GM23338 (cell line): ENCODE data around the gene FOXP2. TPM values are rescaled to one million over a fixed set of nuclear protein-coding genes. Genes with fewer than 3 reads are reported as not detected.

Experiments used
- ATAC-seq: fragments of 200-7000 bp; cut with Tn5 transposase; 3 replicates; pipeline ENCODE4 v1.9.1; 2020
- DNase-seq: peaks from one replicate; pipeline ENCODE4 v3.0.0-alpha.2; 2015; ENCODE audit warnings: low spot score
- H2AFZ ChIP-seq: fragments of 200-600 bp; sonication (generic); 2 replicates; pipeline ENCODE4 v1.8.0; 2016; ENCODE audit warnings: antibody characterized with exemption, mild to moderate bottlenecking, moderate library complexity
- H3F3A ChIP-seq: fragments of 200-600 bp; sonication (generic); replicated peaks from 2 replicates; pipeline ENCODE4 v1.8.0; 2017; ENCODE audit warnings: antibody characterized with exemption, mixed run types, low read depth
- H3K27ac ChIP-seq: fragments of 200-600 bp; sonication (generic); 2 replicates; pipeline ENCODE4 v1.6.1; 2016; ENCODE audit warnings: low read depth
- H3K27me3 ChIP-seq: fragments of 200-600 bp; sonication (generic); 2 replicates; pipeline ENCODE4 v1.8.0; 2016; ENCODE audit warnings: mild to moderate bottlenecking, mixed run types, moderate library complexity; ENCODE audit not compliant: insufficient read depth
- H3K36me3 ChIP-seq: fragments of 200-600 bp; sonication (generic); 2 replicates; pipeline ENCODE4 v1.8.0; 2016; ENCODE audit warnings: mild to moderate bottlenecking; ENCODE audit not compliant: insufficient read depth
- H3K4me1 ChIP-seq: fragments of 200-600 bp; sonication (generic); 2 replicates; pipeline ENCODE4 v1.8.0; 2016; ENCODE audit warnings: mild to moderate bottlenecking, moderate library complexity; ENCODE audit not compliant: insufficient read depth
- H3K4me2 ChIP-seq: fragments of 200-600 bp; sonication (generic); 2 replicates; pipeline ENCODE4 v1.7.1; 2017; ENCODE audit warnings: mixed run types
- H3K4me3 ChIP-seq: fragments of 200-600 bp; sonication (generic); 2 replicates; pipeline ENCODE4 v1.6.1; 2016; ENCODE audit warnings: mixed run types
- H3K79me2 ChIP-seq: fragments of 200-600 bp; sonication (generic); replicated peaks from 2 replicates; pipeline ENCODE4 v1.8.0; 2017; ENCODE audit warnings: mild to moderate bottlenecking; ENCODE audit not compliant: insufficient read depth
- H3K9me2 ChIP-seq: fragments of 200-600 bp; sonication (generic); 2 replicates; pipeline ENCODE4 v1.8.0; 2017; ENCODE audit not compliant: insufficient read depth
- H4K20me1 ChIP-seq: fragments of 200-600 bp; sonication (generic); replicated peaks from 2 replicates; pipeline ENCODE4 v1.8.0; 2017; ENCODE audit warnings: mild to moderate bottlenecking; ENCODE audit not compliant: insufficient read depth
- H3K27ac Mint-ChIP-seq: 2 replicates; pipeline ENCODE4 v1.8.0; 2020; ENCODE audit warnings: inconsistent platforms, mild to moderate bottlenecking, moderate library complexity, mixed read lengths
- H3K27me3 Mint-ChIP-seq: 3 replicates; pipeline ENCODE4 v1.8.0; 2022; ENCODE audit warnings: low read depth, mild to moderate bottlenecking, moderate library complexity, mixed read lengths, inconsistent platforms; ENCODE audit not compliant: insufficient read depth, poor library complexity
- H3K36me3 Mint-ChIP-seq: 3 replicates; pipeline ENCODE4 v1.8.0; 2021; ENCODE audit warnings: low read depth, mild to moderate bottlenecking, inconsistent platforms, moderate library complexity, mixed read lengths
- H3K4me1 Mint-ChIP-seq: 3 replicates; pipeline ENCODE4 v1.8.0; 2020; ENCODE audit warnings: mild to moderate bottlenecking, inconsistent platforms, mixed read lengths
- H3K4me3 Mint-ChIP-seq: 3 replicates; pipeline ENCODE4 v1.8.0; 2021; ENCODE audit warnings: moderate library complexity, mild to moderate bottlenecking, inconsistent platforms, mixed read lengths
- H3K9me3 Mint-ChIP-seq: 3 replicates; pipeline ENCODE4 v1.8.0; 2020; ENCODE audit warnings: moderate library complexity, mild to moderate bottlenecking, inconsistent platforms, mixed read lengths
- POLR2AphosphoS5 ChIP-seq: IDR thresholded peaks from 2 replicates; pipeline ENCODE4 v1.6.1; 2016; ENCODE audit warnings: antibody characterized with exemption, low read depth
- ZNF331 ChIP-seq: fragments of 250-450 bp; sonication (Bioruptor Pico); IDR thresholded peaks from 2 replicates; pipeline ENCODE4 v1.5.0; 2020; ENCODE audit warnings: low read depth, mild to moderate bottlenecking, moderate library complexity
- polyA plus RNA-seq: library from polyadenylated mRNA; unstranded; fragments of >200 nt; fragmentation: Nextera tagmentation; extraction: Ambion mirVana; gene quantifications from 2 replicates; pipeline ENCODE4 v1.2.1, GENCODE V29; 2016
- total RNA-seq: library from RNA; depleted of rRNA; stranded (reverse); fragments of >200 nt; shearing (Covaris generic); gene quantifications from 2 replicates; pipeline ENCODE4 v1.2.3, GENCODE V29; 2014
- TF ChIP-seq, protein P1 (sequence below): IDR thresholded peaks from one replicate; pipeline ENCODE4 v1.6.1; 2018; ENCODE audit warnings: antibody characterized with exemption; ENCODE audit not compliant: unreplicated experiment
- TF ChIP-seq, protein P2 (sequence below), 2 experiments: fragments of 200-600 bp in 1 of 2; sonication (generic) in 1 of 2; conservative IDR thresholded peaks; 2 replicates each; pipeline versions ENCODE4 v1.5.1 to v1.6.1; 2016 to 2017; ENCODE audit warnings: antibody characterized with exemption in 2 of 2, low read depth in 2 of 2, mild to moderate bottlenecking in 2 of 2, moderate library complexity in 1 of 2

The FOXP2 gene
- total and polyA plus RNA-seq, 2 experiments from 2014 or later = 0.03 to 0.24 TPM

DNA sequence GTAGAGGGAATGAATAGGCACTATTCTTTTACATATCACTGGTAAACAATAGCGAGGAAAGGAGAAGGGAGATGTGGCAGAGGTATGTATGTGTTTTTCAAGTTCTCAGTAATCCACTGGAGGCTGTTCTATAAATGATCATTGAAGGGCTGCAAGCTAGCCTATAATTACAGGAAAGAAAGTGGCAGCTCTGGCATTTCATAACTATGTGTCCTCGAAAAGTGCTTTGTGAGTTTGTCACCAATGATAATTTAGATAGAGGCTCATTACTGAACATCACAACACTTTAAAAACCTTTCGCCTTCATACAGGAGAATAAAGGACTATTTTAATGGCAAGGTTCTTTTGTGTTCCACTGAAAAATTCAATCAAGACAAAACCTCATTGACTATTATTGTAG is 235.1 kb downstream of the FOXP2 start (continued):
- TF ChIP-seq, protein P1, sequence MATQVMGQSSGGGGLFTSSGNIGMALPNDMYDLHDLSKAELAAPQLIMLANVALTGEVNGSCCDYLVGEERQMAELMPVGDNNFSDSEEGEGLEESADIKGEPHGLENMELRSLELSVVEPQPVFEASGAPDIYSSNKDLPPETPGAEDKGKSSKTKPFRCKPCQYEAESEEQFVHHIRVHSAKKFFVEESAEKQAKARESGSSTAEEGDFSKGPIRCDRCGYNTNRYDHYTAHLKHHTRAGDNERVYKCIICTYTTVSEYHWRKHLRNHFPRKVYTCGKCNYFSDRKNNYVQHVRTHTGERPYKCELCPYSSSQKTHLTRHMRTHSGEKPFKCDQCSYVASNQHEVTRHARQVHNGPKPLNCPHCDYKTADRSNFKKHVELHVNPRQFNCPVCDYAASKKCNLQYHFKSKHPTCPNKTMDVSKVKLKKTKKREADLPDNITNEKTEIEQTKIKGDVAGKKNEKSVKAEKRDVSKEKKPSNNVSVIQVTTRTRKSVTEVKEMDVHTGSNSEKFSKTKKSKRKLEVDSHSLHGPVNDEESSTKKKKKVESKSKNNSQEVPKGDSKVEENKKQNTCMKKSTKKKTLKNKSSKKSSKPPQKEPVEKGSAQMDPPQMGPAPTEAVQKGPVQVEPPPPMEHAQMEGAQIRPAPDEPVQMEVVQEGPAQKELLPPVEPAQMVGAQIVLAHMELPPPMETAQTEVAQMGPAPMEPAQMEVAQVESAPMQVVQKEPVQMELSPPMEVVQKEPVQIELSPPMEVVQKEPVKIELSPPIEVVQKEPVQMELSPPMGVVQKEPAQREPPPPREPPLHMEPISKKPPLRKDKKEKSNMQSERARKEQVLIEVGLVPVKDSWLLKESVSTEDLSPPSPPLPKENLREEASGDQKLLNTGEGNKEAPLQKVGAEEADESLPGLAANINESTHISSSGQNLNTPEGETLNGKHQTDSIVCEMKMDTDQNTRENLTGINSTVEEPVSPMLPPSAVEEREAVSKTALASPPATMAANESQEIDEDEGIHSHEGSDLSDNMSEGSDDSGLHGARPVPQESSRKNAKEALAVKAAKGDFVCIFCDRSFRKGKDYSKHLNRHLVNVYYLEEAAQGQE = no peak
- TF ChIP-seq ZNF331 = no peak

DNA sequence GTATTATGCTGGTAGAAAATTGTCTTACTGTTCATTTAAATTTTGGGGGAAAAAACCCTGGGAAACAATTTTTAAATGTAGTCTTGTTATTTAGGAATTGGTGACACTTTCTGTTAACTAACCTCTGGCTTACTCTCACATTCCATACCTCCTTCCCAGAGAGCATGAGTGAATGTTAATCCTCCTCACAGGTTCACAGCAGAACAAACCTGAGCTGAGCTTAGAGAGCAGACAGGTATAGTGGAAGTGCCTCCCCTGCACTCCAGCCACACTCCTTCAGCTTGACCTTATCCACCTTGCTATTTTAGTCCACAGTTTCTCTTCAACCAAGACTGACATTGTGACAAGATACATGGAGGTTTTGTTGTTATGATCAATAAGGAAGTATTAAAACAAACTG is 235.9 kb downstream of the FOXP2 start:
- no peaks in the 10 kb centered on the region for H3K36me3 Mint-ChIP-seq
- H3K4me3 Mint-ChIP-seq = no peak overlapping the region
- no peaks in the 10 kb centered on the region for H3K27me3 Mint-ChIP-seq
- Histone ChIP-seq H3K4me3 (no peak overlapping the region), H3K4me2 (no peak overlapping the region), H3F3A (no peaks in the 10 kb centered on the region), H3K27ac (no peak overlapping the region), H2AFZ (no peak overlapping the region), H3K79me2 (no peaks in the 10 kb centered on the region), H3K36me3 (no peaks in the 10 kb centered on the region), H3K27me3 (no peaks in the 10 kb centered on the region), H4K20me1 (no peaks in the 10 kb centered on the region), H3K9me2 (no peaks in the 10 kb centered on the region), H3K4me1 (peaks cover 40% of the 10 kb centered on the region)
- no peaks in the 10 kb centered on the region for H3K9me3 Mint-ChIP-seq
- DNase-seq = peak; percentile 52
- TF ChIP-seq, protein P2, sequence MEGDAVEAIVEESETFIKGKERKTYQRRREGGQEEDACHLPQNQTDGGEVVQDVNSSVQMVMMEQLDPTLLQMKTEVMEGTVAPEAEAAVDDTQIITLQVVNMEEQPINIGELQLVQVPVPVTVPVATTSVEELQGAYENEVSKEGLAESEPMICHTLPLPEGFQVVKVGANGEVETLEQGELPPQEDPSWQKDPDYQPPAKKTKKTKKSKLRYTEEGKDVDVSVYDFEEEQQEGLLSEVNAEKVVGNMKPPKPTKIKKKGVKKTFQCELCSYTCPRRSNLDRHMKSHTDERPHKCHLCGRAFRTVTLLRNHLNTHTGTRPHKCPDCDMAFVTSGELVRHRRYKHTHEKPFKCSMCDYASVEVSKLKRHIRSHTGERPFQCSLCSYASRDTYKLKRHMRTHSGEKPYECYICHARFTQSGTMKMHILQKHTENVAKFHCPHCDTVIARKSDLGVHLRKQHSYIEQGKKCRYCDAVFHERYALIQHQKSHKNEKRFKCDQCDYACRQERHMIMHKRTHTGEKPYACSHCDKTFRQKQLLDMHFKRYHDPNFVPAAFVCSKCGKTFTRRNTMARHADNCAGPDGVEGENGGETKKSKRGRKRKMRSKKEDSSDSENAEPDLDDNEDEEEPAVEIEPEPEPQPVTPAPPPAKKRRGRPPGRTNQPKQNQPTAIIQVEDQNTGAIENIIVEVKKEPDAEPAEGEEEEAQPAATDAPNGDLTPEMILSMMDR (conservative IDR thresholded peaks at IDR 0.05; ENCODE audit: low read depth in 2 of 2) = no peak
- TF ChIP-seq POLR2AphosphoS5 = no peak
- TF ChIP-seq, protein P1 = no peak
- peaks cover 42% of the 10 kb centered on the region for H3K4me1 Mint-ChIP-seq
- no peak overlapping the region for H3K27ac Mint-ChIP-seq
- peak; percentile 99 for ATAC-seq
